GM12865 (cell line): ENCODE data around the gene SEMA4C.

Experiments used
- DNase-seq: peaks from one replicate; pipeline ENCODE4 v3.0.0; 2010; ENCODE audit warnings: low read depth
- H3K4me3 ChIP-seq: 2 replicates; pipeline ENCODE4 v1.5.1; 2011; ENCODE audit warnings: mild to moderate bottlenecking, low read depth, low read length, control low read depth
- CTCF ChIP-seq: IDR thresholded peaks from 2 replicates; pipeline ENCODE4 v1.5.1; 2011; ENCODE audit warnings: low read length, control low read depth, low read depth, inconsistent platforms; ENCODE audit not compliant: insufficient read depth; ENCODE audit errors: missing control alignments

Gene SEMA4C

GRCh38 chr2:96846825-96847224 lies 23.1 kb downstream of the SEMA4C start:
- no peak for TF ChIP-seq CTCF

GRCh38 chr2:96844405-96844808 lies 25.5 kb downstream of the SEMA4C start:
- TF ChIP-seq CTCF: no peak
- no peak for DNase-seq
- no peak overlapping the region for H3K4me3 ChIP-seq

More at GRCh38 chr2:96846825-96847224, 23.1 kb downstream of the SEMA4C start:
- DNase-seq: no peak
- H3K4me3 ChIP-seq: no peak overlapping the region

- no peak for TF ChIP-seq CTCF
- no peak for DNase-seq
These were observed 26.2 kb downstream of the SEMA4C start, which contains the start of gene ANKRD23 for GRCh38 chr2:96843538-96844268. TSS of gene ANKRD23 (minus strand) at chr2:96844021. CDS start at chr2:96843992, 29 bp downstream.

GRCh38 chr2:96842600-96842999 lies 27.3 kb downstream of the SEMA4C start:
- TF ChIP-seq CTCF: no peak
- no peak overlapping the region for H3K4me3 ChIP-seq
- DNase-seq: no peak

More at GRCh38 chr2:96843538-96844268, 26.2 kb downstream of the SEMA4C start, which contains the start of gene ANKRD23:
- H3K4me3 ChIP-seq: no peak within 1 kb of the TSS

- no peak for DNase-seq
- no peak overlapping the region for H3K4me3 ChIP-seq
- TF ChIP-seq CTCF: no peak
These were observed 28.0 kb downstream of the SEMA4C start for GRCh38 chr2:96841701-96842495.

GRCh38 chr2:96839875-96840850 lies 29.7 kb downstream of the SEMA4C start:
- H3K4me3 ChIP-seq: no peak overlapping the region
- no peak for TF ChIP-seq CTCF
- no peak for DNase-seq
